Kidney epithelial cell (primary cell): ENCODE data around the gene TSPAN15. TPM values are rescaled to one million over a fixed set of nuclear protein-coding genes. Genes with fewer than 3 reads are reported as not detected.

Experiments used
- DNase-seq: peaks from one replicate; pipeline ENCODE4 v3.0.0-alpha.2; 2010; ENCODE audit warnings: low read depth
- H3K27me3 ChIP-seq: 2 replicates; pipeline ENCODE4 v1.6.0; 2011; ENCODE audit warnings: low read length; ENCODE audit not compliant: control insufficient read depth, insufficient read depth
- H3K36me3 ChIP-seq: 2 replicates; pipeline ENCODE4 v1.5.1; 2011; ENCODE audit warnings: low read length; ENCODE audit not compliant: control insufficient read depth, insufficient read depth
- H3K4me3 ChIP-seq: 2 replicates; pipeline ENCODE4 v1.5.1; 2011; ENCODE audit warnings: low read depth, mild to moderate bottlenecking, control low read depth, low read length
- total RNA-seq: library from RNA; depleted of rRNA; stranded (reverse); fragments of >200 nt; gene quantifications from 2 replicates; pipeline ENCODE4 v1.2.3, GENCODE V29; 2015
- TF ChIP-seq, protein P1 (sequence below): IDR thresholded peaks from 2 replicates; pipeline ENCODE4 v1.5.1; 2011; ENCODE audit warnings: mild to moderate bottlenecking, moderate library complexity, low read length, control low read depth, inconsistent platforms; ENCODE audit not compliant: insufficient read depth, poor library complexity, severe bottlenecking

TSPAN15 gene
- total RNA-seq, 1 donor from 2014 or later = 19.4 TPM

DNA sequence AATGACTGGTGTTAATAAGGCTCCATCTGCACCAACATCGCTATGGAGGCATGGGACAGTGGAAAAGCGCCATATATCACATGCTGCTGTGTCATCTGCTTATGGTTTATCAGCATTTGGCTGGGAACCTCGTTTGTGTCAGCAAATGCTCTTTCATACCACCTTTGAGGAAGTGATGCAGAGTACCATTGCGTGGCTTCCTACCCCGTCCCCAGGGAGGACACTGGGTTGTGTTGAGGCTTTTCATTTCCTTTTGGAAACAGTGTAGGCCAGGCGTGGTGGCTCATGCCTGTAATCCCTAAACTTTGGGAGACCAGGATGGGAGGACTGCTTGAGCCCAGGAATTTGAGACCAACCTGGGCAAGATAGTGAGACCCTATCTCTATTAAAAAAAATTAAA, 41.3 kb upstream of the TSPAN15 start:
- Histone ChIP-seq H3K36me3 (no peaks in the 10 kb centered on the region), H3K27me3 (no peaks in the 10 kb centered on the region), H3K4me3 (no peak overlapping the region)
- TF ChIP-seq, protein P1, sequence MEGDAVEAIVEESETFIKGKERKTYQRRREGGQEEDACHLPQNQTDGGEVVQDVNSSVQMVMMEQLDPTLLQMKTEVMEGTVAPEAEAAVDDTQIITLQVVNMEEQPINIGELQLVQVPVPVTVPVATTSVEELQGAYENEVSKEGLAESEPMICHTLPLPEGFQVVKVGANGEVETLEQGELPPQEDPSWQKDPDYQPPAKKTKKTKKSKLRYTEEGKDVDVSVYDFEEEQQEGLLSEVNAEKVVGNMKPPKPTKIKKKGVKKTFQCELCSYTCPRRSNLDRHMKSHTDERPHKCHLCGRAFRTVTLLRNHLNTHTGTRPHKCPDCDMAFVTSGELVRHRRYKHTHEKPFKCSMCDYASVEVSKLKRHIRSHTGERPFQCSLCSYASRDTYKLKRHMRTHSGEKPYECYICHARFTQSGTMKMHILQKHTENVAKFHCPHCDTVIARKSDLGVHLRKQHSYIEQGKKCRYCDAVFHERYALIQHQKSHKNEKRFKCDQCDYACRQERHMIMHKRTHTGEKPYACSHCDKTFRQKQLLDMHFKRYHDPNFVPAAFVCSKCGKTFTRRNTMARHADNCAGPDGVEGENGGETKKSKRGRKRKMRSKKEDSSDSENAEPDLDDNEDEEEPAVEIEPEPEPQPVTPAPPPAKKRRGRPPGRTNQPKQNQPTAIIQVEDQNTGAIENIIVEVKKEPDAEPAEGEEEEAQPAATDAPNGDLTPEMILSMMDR = no peak
- no peak for DNase-seq

DNA sequence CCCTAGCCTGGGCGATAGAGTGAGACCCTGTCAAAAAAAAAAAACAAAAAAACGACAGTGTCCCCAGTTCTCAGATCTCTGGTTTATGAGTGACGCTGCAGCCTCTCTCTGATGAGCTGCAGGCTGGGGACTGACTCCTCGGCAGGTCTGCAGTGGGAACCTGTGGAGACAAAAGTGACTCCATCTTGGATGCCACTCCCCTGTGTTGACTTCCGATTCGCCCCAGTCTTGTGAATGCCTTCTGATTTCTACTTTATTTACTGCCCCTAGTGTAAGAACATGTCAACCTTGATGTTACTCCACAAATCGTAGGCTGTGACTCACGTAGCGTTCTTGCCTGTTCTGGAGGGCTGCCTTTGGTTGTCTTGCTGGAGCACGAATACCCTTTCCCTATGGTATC, 40.8 kb upstream of the TSPAN15 start:
- TF ChIP-seq, protein P1 = no peak
- Histone ChIP-seq H3K4me3 (no peak overlapping the region), H3K36me3 (no peaks in the 10 kb centered on the region), H3K27me3 (no peaks in the 10 kb centered on the region)
- no peak for DNase-seq

DNA sequence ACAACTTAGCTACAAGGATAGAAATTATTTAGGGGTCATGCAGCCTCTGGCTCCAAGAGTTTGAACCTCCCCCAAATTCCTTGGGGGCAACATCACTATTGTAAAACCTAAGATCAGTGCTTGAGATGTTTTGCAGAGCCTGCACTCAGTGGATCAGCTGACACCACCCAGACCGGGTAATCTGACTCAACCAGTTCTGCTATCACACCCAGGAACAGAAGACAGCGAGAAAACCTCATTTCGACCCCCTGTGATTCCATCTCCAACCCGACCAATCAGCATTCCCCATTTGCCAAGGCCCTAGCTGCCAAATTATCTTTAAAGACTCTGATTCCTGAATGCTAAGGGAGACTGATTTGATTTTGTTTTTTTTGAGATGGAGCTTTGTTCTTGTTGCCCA, 39.8 kb upstream of the TSPAN15 start:
- DNase-seq = no peak
- no peak overlapping the region for H3K4me3 ChIP-seq
- TF ChIP-seq, protein P1 = no peak

DNA sequence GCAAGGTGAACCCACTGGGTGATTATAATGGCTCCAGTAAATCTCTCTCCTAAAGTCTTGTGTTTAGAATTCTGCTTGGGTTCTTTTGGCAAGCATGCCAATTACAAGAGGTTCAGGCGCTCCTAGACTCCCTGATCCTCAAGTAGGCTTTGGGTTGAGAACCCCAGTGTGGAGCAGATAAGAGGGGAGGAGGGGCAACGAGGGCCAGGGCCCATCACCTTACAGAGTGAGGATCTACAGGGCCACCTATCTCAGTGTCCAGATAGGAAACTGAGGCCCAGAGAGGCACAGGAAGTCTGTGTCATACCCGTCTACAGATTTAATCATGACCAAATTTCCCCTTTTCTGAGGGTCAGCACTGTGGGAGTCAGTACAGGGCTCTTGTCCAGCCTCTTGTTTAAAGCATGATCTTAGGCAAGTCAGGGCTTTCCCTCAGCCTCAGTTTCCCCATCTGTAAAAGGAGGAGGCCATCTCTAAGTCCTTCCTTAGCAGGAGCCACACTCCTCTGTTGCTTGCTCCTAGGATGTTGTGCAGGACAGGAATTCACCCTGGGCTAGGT, 39.0 kb upstream of the TSPAN15 start:
- H3K36me3 ChIP-seq = no peaks in the 10 kb centered on the region
- TF ChIP-seq, protein P1 = no peak
- H3K27me3 ChIP-seq = no peaks in the 10 kb centered on the region

More for the DNA sequence above, 39.8 kb upstream of the TSPAN15 start:
- Histone ChIP-seq H3K27me3 (no peaks in the 10 kb centered on the region), H3K36me3 (no peaks in the 10 kb centered on the region)

DNA sequence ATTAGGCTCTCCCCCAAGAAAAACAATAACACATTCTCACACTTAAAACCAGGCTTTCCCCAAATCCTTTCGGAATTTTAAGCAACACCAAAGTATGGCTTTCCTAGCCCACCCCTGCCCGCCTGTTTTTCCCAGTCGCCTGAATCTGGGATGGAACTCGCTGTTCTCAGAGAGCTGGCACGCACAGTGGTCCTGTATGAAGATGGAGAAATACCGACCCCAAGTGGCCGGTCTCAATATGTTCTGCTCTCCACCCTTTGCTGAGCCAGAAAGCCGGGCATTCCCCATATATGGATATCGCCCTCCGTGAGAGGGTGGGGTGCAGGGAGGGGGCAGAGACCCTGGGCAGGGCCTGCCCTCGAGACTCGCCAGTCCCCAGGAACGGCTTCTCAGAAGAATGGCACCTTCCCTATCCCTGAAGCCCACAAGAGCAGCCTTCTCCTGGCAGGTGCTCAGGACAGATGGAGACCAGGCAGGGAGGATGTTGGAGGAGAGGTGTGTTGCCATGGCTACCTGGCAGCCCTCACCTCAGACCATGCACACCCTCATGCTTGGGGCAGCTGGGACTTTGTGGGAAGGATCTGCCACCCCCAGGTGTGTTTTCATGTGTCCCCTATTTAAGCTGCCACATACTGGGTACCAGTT, 37.9 kb upstream of the TSPAN15 start:
- no peaks in the 10 kb centered on the region for H3K27me3 ChIP-seq
- TF ChIP-seq, protein P1 = peak; percentile 66
- no peak for DNase-seq

More for the DNA sequence above, 39.0 kb upstream of the TSPAN15 start:
- no peak for DNase-seq
- H3K4me3 ChIP-seq = no peak overlapping the region

More for the DNA sequence above, 37.9 kb upstream of the TSPAN15 start:
- no peak overlapping the region for H3K4me3 ChIP-seq
- no peaks in the 10 kb centered on the region for H3K36me3 ChIP-seq
